Caco-2 (cell line): Measurements from ENCODE around the gene MRPL45. TPM values are rescaled to one million over a fixed set of nuclear protein-coding genes. Genes with fewer than 3 reads are reported as not detected.
"Not testable (repeated sequence)": the region's sequence is repeated elsewhere in the genome, so short reads cannot be mapped to it uniquely, and the experiment has no call there.

Experiments
- BruUV-seq: library from RNA; stranded (reverse); fragments of 400-500 nt; replicated peaks from 2 replicates; lab custom pipeline; 2021; lab: Mats Ljungman, UMichigan
- CTCF ChIA-PET: fragments of 300-600 bp; sonication (Branson Sonifier 250); formaldehyde crosslinking; loops from one replicate; lab custom pipeline; 2022; ENCODE audit warnings: antibody characterized with exemption; lab: Charles Lee
- POLR2A ChIA-PET: fragments of 300-600 bp; sonication (Branson Sonifier 250); formaldehyde crosslinking; loops from one replicate; lab custom pipeline; 2022; ENCODE audit warnings: antibody characterized with exemption; lab: Charles Lee
- DNase-seq, 2 experiments: peaks; one replicate each; pipeline versions ENCODE4 v3.0.0 to v3.0.0-alpha.2; 2020 to 2022
- H3K27me3 ChIP-seq: replicated peaks from 2 replicates; pipeline ENCODE4 v1.6.0; 2011; ENCODE audit warnings: low read length; ENCODE audit not compliant: control insufficient read depth, insufficient read depth
- H3K36me3 ChIP-seq: 2 replicates; pipeline ENCODE4 v1.5.1; 2011; ENCODE audit warnings: low read length; ENCODE audit not compliant: control insufficient read depth, insufficient read depth
- H3K4me1 ChIP-seq: fragments of 250-450 bp; sonication (Bioruptor Pico); 2 replicates; pipeline ENCODE4 v1.5.1; 2020; ENCODE audit warnings: mild to moderate bottlenecking
- H3K4me3 ChIP-seq: 2 replicates; pipeline ENCODE4 v1.5.1; 2011; ENCODE audit warnings: low read depth, mild to moderate bottlenecking, control low read depth, low read length
- H3K9me3 ChIP-seq: fragments of 250-450 bp; sonication (Bioruptor Pico); 2 replicates; pipeline ENCODE4 v1.5.1; 2020; ENCODE audit warnings: mild to moderate bottlenecking, moderate library complexity
- H3K27ac Mint-ChIP-seq: one replicate; pipeline ENCODE4 v1.8.0; 2022; ENCODE audit warnings: mixed read lengths; ENCODE audit not compliant: unreplicated experiment
- H3K27me3 Mint-ChIP-seq: one replicate; pipeline ENCODE4 v1.8.0; 2022; ENCODE audit warnings: mixed read lengths; ENCODE audit not compliant: insufficient read depth, unreplicated experiment
- H3K36me3 Mint-ChIP-seq: one replicate; pipeline ENCODE4 v1.8.0; 2022; ENCODE audit warnings: mild to moderate bottlenecking, mixed read lengths; ENCODE audit not compliant: insufficient read depth, unreplicated experiment
- H3K4me1 Mint-ChIP-seq: one replicate; pipeline ENCODE4 v1.8.0; 2022; ENCODE audit warnings: low read depth, mixed read lengths; ENCODE audit not compliant: unreplicated experiment
- H3K4me3 Mint-ChIP-seq: one replicate; pipeline ENCODE4 v1.8.0; 2022; ENCODE audit warnings: mild to moderate bottlenecking, moderate library complexity, mixed read lengths; ENCODE audit not compliant: unreplicated experiment
- H3K9me3 Mint-ChIP-seq: one replicate; pipeline ENCODE4 v1.8.0; 2022; ENCODE audit warnings: mixed read lengths; ENCODE audit not compliant: unreplicated experiment
- intact Hi-C: fragments of 100-400 bp; cut with micrococcal nuclease; formaldehyde crosslinking; loops from one replicate; pipeline ENCODE4 v1.10.0; 2022; ENCODE audit not compliant: unreplicated experiment
- total RNA-seq: library from RNA; stranded (reverse); gene quantifications from 2 replicates; pipeline ENCODE4 v1.2.3, GENCODE V29; 2022
- TF ChIP-seq, protein P1 (sequence below), 2 experiments: fragments of 200-600 bp in 1 of 2; IDR thresholded peaks; 1 replicate in 1 of 2; 2 replicates in 1 of 2; pipeline versions ENCODE4 v1.5.1 to v1.8.0; 2011 to 2022; ENCODE audit warnings: antibody characterized with exemption in 1 of 2, control low read depth in 1 of 2, inconsistent platforms in 1 of 2, low read depth in 1 of 2, low read length in 1 of 2, mild to moderate bottlenecking in 1 of 2, moderate library complexity in 1 of 2; ENCODE audit not compliant: insufficient read depth in 1 of 2, severe bottlenecking in 1 of 2, unreplicated experiment in 1 of 2

MRPL45 gene
- total RNA-seq, 1 experiment from 2014 or later: 83.6 TPM

DNA sequence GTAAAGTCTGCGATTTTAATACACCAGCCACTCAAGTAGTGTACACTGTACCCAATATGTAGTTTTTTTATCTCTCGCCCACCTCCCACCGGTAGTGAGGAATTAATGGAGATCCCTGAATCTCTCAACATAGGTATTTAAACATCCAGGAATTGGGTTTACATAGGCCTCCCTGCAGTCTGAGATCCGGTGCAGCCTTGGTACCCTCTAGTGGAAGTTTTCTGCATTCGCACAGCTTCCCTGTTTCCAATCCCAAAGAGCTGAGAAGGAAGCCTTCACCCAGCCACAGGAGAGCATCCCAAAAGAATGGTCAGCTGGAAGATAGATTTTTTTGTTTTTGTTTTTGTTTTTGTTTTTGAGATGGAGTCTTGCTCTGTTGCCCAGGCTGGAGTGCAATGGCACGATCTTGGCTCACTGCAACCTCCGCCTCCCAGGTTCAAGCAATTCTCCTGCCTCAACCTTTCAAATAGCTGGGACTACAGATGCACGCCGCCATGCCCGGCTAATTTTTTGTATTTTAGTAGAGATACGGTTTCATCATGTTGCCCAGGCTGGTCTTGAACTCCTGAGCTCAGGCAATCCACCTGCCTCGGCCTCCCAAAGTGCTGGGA lies 8.6 kb upstream of the MRPL45 start:
- BruUV-seq: not testable (repeated sequence)
- DNase-seq: peak in 1 of 2 experiments; percentile 46

DNA sequence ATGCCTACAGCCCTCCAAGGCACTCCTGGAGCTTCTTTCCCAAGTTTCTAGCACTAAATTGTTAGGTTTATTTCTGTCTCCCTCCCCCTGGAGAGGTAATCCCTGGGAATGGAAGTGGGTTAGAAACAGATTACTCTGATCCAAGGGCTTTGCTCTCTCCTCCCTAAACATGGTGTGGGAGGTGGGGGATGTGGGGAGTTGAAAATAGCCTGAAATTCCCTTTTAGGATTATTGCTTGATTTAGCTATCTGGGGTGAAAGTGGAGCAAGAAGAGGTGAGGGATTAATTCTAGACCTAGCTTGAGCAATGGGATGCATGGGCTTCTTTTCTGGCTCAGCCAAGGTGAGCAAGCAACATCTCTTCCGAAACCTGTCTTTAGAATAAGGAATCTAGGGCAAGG lies 7.2 kb upstream of the MRPL45 start:
- BruUV-seq, H3K4me3 Mint-ChIP-seq, H3K4me1 ChIP-seq, H3K27ac Mint-ChIP-seq, H3K9me3 ChIP-seq, H3K4me1 Mint-ChIP-seq, H3K9me3 Mint-ChIP-seq, H3K27me3 ChIP-seq, H3K36me3 ChIP-seq, H3K36me3 Mint-ChIP-seq, H3K4me3 ChIP-seq, H3K27me3 Mint-ChIP-seq, DNase-seq, POLR2A ChIA-PET, intact Hi-C loops, CTCF ChIA-PET: not testable (repeated sequence)

More for the DNA sequence above, 8.6 kb upstream of the MRPL45 start:
- H3K36me3 ChIP-seq, H3K4me3 ChIP-seq, H3K4me1 ChIP-seq, POLR2A ChIA-PET, H3K9me3 Mint-ChIP-seq, H3K4me3 Mint-ChIP-seq, H3K27me3 Mint-ChIP-seq, H3K36me3 Mint-ChIP-seq, H3K27me3 ChIP-seq, H3K27ac Mint-ChIP-seq, H3K4me1 Mint-ChIP-seq, intact Hi-C loops, H3K9me3 ChIP-seq, CTCF ChIA-PET: not testable (repeated sequence)
- TF ChIP-seq, protein P1, sequence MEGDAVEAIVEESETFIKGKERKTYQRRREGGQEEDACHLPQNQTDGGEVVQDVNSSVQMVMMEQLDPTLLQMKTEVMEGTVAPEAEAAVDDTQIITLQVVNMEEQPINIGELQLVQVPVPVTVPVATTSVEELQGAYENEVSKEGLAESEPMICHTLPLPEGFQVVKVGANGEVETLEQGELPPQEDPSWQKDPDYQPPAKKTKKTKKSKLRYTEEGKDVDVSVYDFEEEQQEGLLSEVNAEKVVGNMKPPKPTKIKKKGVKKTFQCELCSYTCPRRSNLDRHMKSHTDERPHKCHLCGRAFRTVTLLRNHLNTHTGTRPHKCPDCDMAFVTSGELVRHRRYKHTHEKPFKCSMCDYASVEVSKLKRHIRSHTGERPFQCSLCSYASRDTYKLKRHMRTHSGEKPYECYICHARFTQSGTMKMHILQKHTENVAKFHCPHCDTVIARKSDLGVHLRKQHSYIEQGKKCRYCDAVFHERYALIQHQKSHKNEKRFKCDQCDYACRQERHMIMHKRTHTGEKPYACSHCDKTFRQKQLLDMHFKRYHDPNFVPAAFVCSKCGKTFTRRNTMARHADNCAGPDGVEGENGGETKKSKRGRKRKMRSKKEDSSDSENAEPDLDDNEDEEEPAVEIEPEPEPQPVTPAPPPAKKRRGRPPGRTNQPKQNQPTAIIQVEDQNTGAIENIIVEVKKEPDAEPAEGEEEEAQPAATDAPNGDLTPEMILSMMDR (IDR thresholded peaks at IDR 0.05; ENCODE audit: insufficient read depth in 1 of 2, low read depth in 1 of 2, low read length in 1 of 2, severe bottlenecking in 1 of 2, unreplicated experiment in 1 of 2): peak; percentile 35 to 57

DNA sequence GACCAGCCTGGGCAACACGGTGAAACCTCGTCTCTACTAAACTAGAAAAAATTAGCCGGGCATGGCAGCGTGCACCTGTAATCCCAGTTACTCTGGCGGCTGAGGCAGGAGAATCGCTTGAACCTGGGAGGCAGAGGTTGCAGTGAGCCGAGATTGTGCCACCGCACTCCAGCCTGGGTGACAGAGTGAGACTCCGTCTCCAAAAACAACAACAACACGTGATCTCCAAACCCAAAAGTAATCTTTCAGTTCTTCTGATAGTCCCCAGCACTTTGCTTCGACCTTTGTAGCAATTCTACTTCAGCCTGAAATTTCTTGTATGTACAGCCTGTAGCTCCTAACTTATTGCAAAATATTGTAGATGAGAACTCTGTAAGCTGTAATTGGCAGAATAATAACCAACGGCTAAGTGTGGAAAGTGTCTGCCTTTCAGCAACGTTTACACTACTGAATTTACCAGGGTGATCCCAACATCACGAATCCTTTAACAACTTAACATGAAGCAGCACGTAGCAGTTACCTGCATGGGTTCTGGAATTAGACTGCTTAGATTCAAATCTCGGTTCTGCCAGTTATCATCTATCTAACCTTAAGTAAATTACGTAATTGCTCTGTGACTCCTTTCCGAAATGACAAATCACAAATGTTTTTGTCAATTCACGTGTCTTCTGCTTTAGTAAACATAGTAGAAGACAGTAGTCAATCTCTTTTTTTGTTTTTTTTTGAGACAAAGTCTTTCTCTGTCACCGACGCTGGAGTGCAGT lies 1.2 kb upstream of the MRPL45 start:
- CTCF ChIA-PET, H3K4me1 ChIP-seq, H3K36me3 ChIP-seq, DNase-seq, H3K9me3 ChIP-seq, H3K4me3 ChIP-seq, H3K9me3 Mint-ChIP-seq, intact Hi-C loops, H3K4me1 Mint-ChIP-seq, H3K27me3 ChIP-seq, H3K27ac Mint-ChIP-seq, H3K27me3 Mint-ChIP-seq, POLR2A ChIA-PET, H3K4me3 Mint-ChIP-seq: not testable (repeated sequence)
- H3K36me3 Mint-ChIP-seq: peaks cover 16% of the 10 kb centered on the region
- TSS peak; percentile 84 for BruUV-seq

GRCh38 chr17:38315497-38315896 lies 18.5 kb downstream of the MRPL45 start:
- peaks cover 67% of the 10 kb centered on the region for H3K36me3 Mint-ChIP-seq
- Histone ChIP-seq H3K4me3 (no peak overlapping the region), H3K36me3 (peaks cover 6% of the 10 kb centered on the region; the same call in 1 of the 2 replicates), H3K27me3 (no peaks in the 10 kb centered on the region), H3K9me3 (no peaks in the 10 kb centered on the region), H3K4me1 (peaks cover 9% of the 10 kb centered on the region; the same call in 1 of the 2 replicates)
- H3K9me3 Mint-ChIP-seq: no peaks in the 10 kb centered on the region
- H3K27ac Mint-ChIP-seq: no peak overlapping the region
- no TSS peak for BruUV-seq
- DNase-seq: no peak
- H3K4me3 Mint-ChIP-seq: no peak overlapping the region
- H3K27me3 Mint-ChIP-seq: no peaks in the 10 kb centered on the region
- POLR2A ChIA-PET: no interaction called here
- CTCF ChIA-PET: interaction anchor here (0.6 kb wide), 1 partner anchor 124 kb away, joined by 3 read pairs; no protein-coding TSS in a partner anchor
- intact Hi-C loops: no loop called here
- TF ChIP-seq, protein P1 (IDR thresholded peaks at IDR 0.05; ENCODE audit: insufficient read depth in 1 of 2, low read depth in 1 of 2, low read length in 1 of 2, severe bottlenecking in 1 of 2, unreplicated experiment in 1 of 2): no peak
- peaks cover 7% of the 10 kb centered on the region for H3K4me1 Mint-ChIP-seq
